Uterus (tissue), 4 donors: ENCODE data around the gene DAD1. TPM values are rescaled to one million over a fixed set of nuclear protein-coding genes. Genes with fewer than 3 reads are reported as not detected.
"Not testable (repeated sequence)": the region's sequence is repeated elsewhere in the genome, so short reads cannot be mapped to it uniquely, and the experiment has no call there.

ENCODE experiments used
- DNase-seq, 2 donors: peaks; one replicate each; pipeline ENCODE4 v3.0.0-alpha.2; 2019 to 2020
- H3K27ac ChIP-seq, 2 donors: fragments of 200-600 bp; sonication (generic); 1 replicate in 1 of 2; 2 replicates in 1 of 2; pipeline ENCODE4 v1.5.1; 2016 to 2018
- H3K27me3 ChIP-seq, 2 donors: fragments of 200-600 bp; sonication (generic); one replicate each; pipeline ENCODE4 v1.5.1; 2018 to 2019; ENCODE audit warnings: control low read depth in 1 of 2
- H3K36me3 ChIP-seq, 2 donors: fragments of 200-600 bp; sonication (generic); one replicate each; pipeline ENCODE4 v1.5.1; 2019; ENCODE audit warnings: control low read depth in 1 of 2
- H3K4me1 ChIP-seq, 2 donors: fragments of 200-600 bp; sonication (generic); one replicate each; pipeline ENCODE4 v1.5.1; 2018 to 2019; ENCODE audit warnings: control low read depth in 1 of 2
- H3K4me3 ChIP-seq, 2 donors: fragments of 200-600 bp; sonication (generic); 1 replicate in 1 of 2; 2 replicates in 1 of 2; pipeline ENCODE4 v1.5.1; 2018 to 2019; ENCODE audit warnings: mild to moderate bottlenecking in 1 of 2
- H3K9me3 ChIP-seq, 2 donors: fragments of 200-600 bp; sonication (generic); one replicate each; pipeline ENCODE4 v1.5.1; 2019; ENCODE audit warnings: control low read depth in 1 of 2
- CTCF ChIP-seq, 4 experiments: fragments of 200-600 bp in 2 of 4; fragments of 450-650 bp in 2 of 4; sonication (generic) in 2 of 4; IDR thresholded peaks; one replicate each; pipeline ENCODE4 v1.5.1; 2016 to 2019; ENCODE audit warnings: antibody characterized with exemption in 4 of 4, mild to moderate bottlenecking in 2 of 4, moderate library complexity in 1 of 4
- POLR2A ChIP-seq, 2 donors: fragments of 450-650 bp; IDR thresholded peaks; one replicate each; pipeline ENCODE4 v1.6.1; 2016; ENCODE audit warnings: antibody characterized with exemption in 2 of 2, mild to moderate bottlenecking in 1 of 2, moderate library complexity in 1 of 2
- intact Hi-C: fragments of 100-400 bp; cut with DNase I; formaldehyde crosslinking; loops from one replicate; pipeline ENCODE4 v1.15.1; 2023; ENCODE audit warnings: low total_unique reads
- total RNA-seq, 4 donors: library from RNA; depleted of rRNA in 3 of 4; stranded (reverse); fragments of >200 nt in 3 of 4; gene quantifications; one replicate each; pipeline versions ENCODE4 v1.1.0 to v1.2.4, GENCODE V29; 2014 to 2023
- donor health status: DM: yes; HTN: yes; CAD: no.

The DAD1 gene
- total RNA-seq, 4 donors from 2014 or later = 92.2 to 375 (median 207) TPM

- no peak for DNase-seq
- peak overlapping the region; percentile 77 to 79 for H3K27ac ChIP-seq
These were observed 33.5 kb downstream of the DAD1 start for GRCh38 chr14:22555384-22556011.

GRCh38 chr14:22554498-22555383 lies 34.3 kb downstream of the DAD1 start:
- Histone ChIP-seq H3K27me3 (no peaks in the 10 kb centered on the region), H3K36me3 (no peaks in the 10 kb centered on the region), H3K4me1 (peaks cover 0 to 3% of the 10 kb centered on the region in 2 donors), H3K4me3 (no peak overlapping the region), H3K9me3 (no peaks in the 10 kb centered on the region), H3K27ac (no peak overlapping the region)
- TF ChIP-seq CTCF (IDR thresholded peaks at IDR 0.05) (no peak), POLR2A (IDR thresholded peaks at IDR 0.05) (no peak)
- intact Hi-C loops = loop anchor here (5.0 to 10.0 kb wide), 2 partner anchors 100 to 162 kb away; no protein-coding TSS in a partner anchor
- DNase-seq = no peak

More at GRCh38 chr14:22555384-22556011, 33.5 kb downstream of the DAD1 start:
- H3K4me3 ChIP-seq = no peak overlapping the region
- H3K36me3 ChIP-seq = no peaks in the 10 kb centered on the region
- H3K9me3 ChIP-seq = no peaks in the 10 kb centered on the region
- H3K27me3 ChIP-seq = no peaks in the 10 kb centered on the region
- H3K4me1 ChIP-seq = peaks cover 0 to 3% of the 10 kb centered on the region in 2 donors
- TF ChIP-seq CTCF (IDR thresholded peaks at IDR 0.05) (no peak), POLR2A (IDR thresholded peaks at IDR 0.05) (no peak)
- intact Hi-C loops = loop anchor here (5.0 to 10.0 kb wide), 2 partner anchors 99 to 163 kb away; no protein-coding TSS in a partner anchor

- not testable (repeated sequence) for H3K4me1 ChIP-seq, H3K27me3 ChIP-seq, H3K4me3 ChIP-seq, H3K36me3 ChIP-seq, H3K9me3 ChIP-seq, DNase-seq
- intact Hi-C loops = loop anchor here (10.0 kb wide), 1 partner anchor 101 kb away; no protein-coding TSS in a partner anchor
- H3K27ac ChIP-seq = peak overlapping the region in 1 of 2 donors; percentile 15
These were observed 35.0 kb downstream of the DAD1 start for GRCh38 chr14:22553861-22554497.

- DNase-seq = no peak
- intact Hi-C loops = loop anchor here (10.0 kb wide), 1 partner anchor 101 kb away; no protein-coding TSS in a partner anchor
- H3K4me1 ChIP-seq = peaks cover 0 to 3% of the 10 kb centered on the region in 2 donors
These were observed 35.6 kb downstream of the DAD1 start for GRCh38 chr14:22553445-22553844.

More at GRCh38 chr14:22553445-22553844, 35.6 kb downstream of the DAD1 start:
- Histone ChIP-seq H3K9me3 (no peaks in the 10 kb centered on the region), H3K36me3 (no peaks in the 10 kb centered on the region), H3K27ac (peak overlapping the region in 1 of 2 donors; percentile 15), H3K27me3 (no peaks in the 10 kb centered on the region), H3K4me3 (no peak overlapping the region)
- TF ChIP-seq CTCF (IDR thresholded peaks at IDR 0.05) (no peak), POLR2A (IDR thresholded peaks at IDR 0.05) (no peak)
